HUDEP-2 (cell line): ENCODE data around the gene TRIM67.
A peak's percentile ranks its signal among the peaks of the same experiment; 100 is the strongest.
"Not testable (repeated sequence)": the region's sequence is repeated elsewhere in the genome, so short reads cannot be mapped to it uniquely, and the experiment has no call there.

Source experiments
- DNase-seq, 76 experiments: peaks; one replicate each; lab custom pipeline; 2025; ENCODE audit not compliant: unreplicated experiment in 76 of 76; lab: John Stamatoyannopoulos, UW

The TRIM67 gene

GRCh38 chr1:231157311-231157710 is 4.5 kb upstream of the TRIM67 start:
- no peak for DNase-seq

- DNase-seq: not testable (repeated sequence)
Measured at GRCh38 chr1:231158141-231158540, 3.7 kb upstream of the TRIM67 start.

GRCh38 chr1:231159202-231159962 is 2.5 kb upstream of the TRIM67 start:
- DNase-seq: peak in 1 of 76 experiments; percentile 71

- DNase-seq: peak in 75 of 76 experiments; percentile 30 to 96 (median 74)
Measured at GRCh38 chr1:231159963-231160761, 1.7 kb upstream of the TRIM67 start.

GRCh38 chr1:231160895-231161666 is 777 bp upstream of the TRIM67 start:
- DNase-seq: peak in 52 of 76 experiments; percentile 9 to 72 (median 38)

- peak in 36 of 76 experiments; percentile 7 to 58 (median 32) for DNase-seq
Measured at GRCh38 chr1:231162297-231162969, 575 bp downstream of the TRIM67 start.

- DNase-seq: peak in 28 of 76 experiments; percentile 4 to 61 (median 30)
Measured at GRCh38 chr1:231162970-231163829, 1.3 kb downstream of the TRIM67 start.

GRCh38 chr1:231163830-231164427 is 2.1 kb downstream of the TRIM67 start:
- DNase-seq: peak in 7 of 76 experiments; percentile 21 to 61 (median 39)

- peak in 1 of 76 experiments; percentile 2 for DNase-seq
Measured at GRCh38 chr1:231165371-231165770, 3.5 kb downstream of the TRIM67 start.

- DNase-seq: no peak
Measured at GRCh38 chr1:231166398-231166797, 4.5 kb downstream of the TRIM67 start.

GRCh38 chr1:231170875-231171274 is 9.0 kb downstream of the TRIM67 start:
- peak in 15 of 76 experiments; percentile 4 to 43 (median 16) for DNase-seq

GRCh38 chr1:231171623-231172197 is 9.9 kb downstream of the TRIM67 start:
- DNase-seq: no peak

GRCh38 chr1:231172411-231172810 is 10.6 kb downstream of the TRIM67 start:
- no peak for DNase-seq

- DNase-seq: no peak
Measured at GRCh38 chr1:231176421-231176820, 14.6 kb downstream of the TRIM67 start.

- no peak for DNase-seq
Measured at GRCh38 chr1:231177226-231177625, 15.4 kb downstream of the TRIM67 start.

- no peak for DNase-seq
Measured at GRCh38 chr1:231177936-231178335, 16.1 kb downstream of the TRIM67 start.

- no peak for DNase-seq
Measured at GRCh38 chr1:231178970-231179369, 17.1 kb downstream of the TRIM67 start.

- DNase-seq: no peak
Measured at GRCh38 chr1:231180034-231180433, 18.2 kb downstream of the TRIM67 start.

- DNase-seq: no peak
Measured at GRCh38 chr1:231181271-231181670, 19.4 kb downstream of the TRIM67 start.
